ENCODE measurements around the gene FAM107B.

Gene FAM107B

GRCh38 chr10:14649739-14650138, 125.0 kb downstream of the FAM107B start:
- no peak for TF ChIP-seq YY1 (IDR thresholded peaks at IDR 0.05; ENCODE audit: low read depth)
- no peak for TF ChIP-seq TCF12 (IDR thresholded peaks at IDR 0.05; ENCODE audit: low read depth)
- no peak for TF ChIP-seq ZBTB7A (IDR thresholded peaks at IDR 0.05; ENCODE audit: low read depth)
- TF ChIP-seq TAF1 (IDR thresholded peaks at IDR 0.05; ENCODE audit: low read depth) = no peak
- TF ChIP-seq TEAD4 (IDR thresholded peaks at IDR 0.05) = no peak
- TF ChIP-seq NFIC (IDR thresholded peaks at IDR 0.05) = no peak
- TF ChIP-seq RAD21 (IDR thresholded peaks at IDR 0.05; ENCODE audit: low read depth) = no peak
- TF ChIP-seq CREB1 (IDR thresholded peaks at IDR 0.05; ENCODE audit: low read depth) = no peak

GRCh38 chr10:14648946-14649345, 125.8 kb downstream of the FAM107B start:
- TF ChIP-seq TCF12 (IDR thresholded peaks at IDR 0.05; ENCODE audit: low read depth) (no peak), YY1 (IDR thresholded peaks at IDR 0.05; ENCODE audit: low read depth) (no peak), CREB1 (IDR thresholded peaks at IDR 0.05; ENCODE audit: low read depth) (no peak), TEAD4 (IDR thresholded peaks at IDR 0.05) (no peak), EP300 (IDR thresholded peaks at IDR 0.05; ENCODE audit: borderline replicate concordance) (no peak), ZBTB7A (IDR thresholded peaks at IDR 0.05; ENCODE audit: low read depth) (no peak), CEBPB (IDR thresholded peaks at IDR 0.05) (no peak), RAD21 (IDR thresholded peaks at IDR 0.05; ENCODE audit: low read depth) (no peak), EGR1 (IDR thresholded peaks at IDR 0.05) (no peak), NFIC (IDR thresholded peaks at IDR 0.05) (no peak), TAF1 (IDR thresholded peaks at IDR 0.05; ENCODE audit: low read depth) (no peak)
- TF ChIP-seq, protein P1, sequence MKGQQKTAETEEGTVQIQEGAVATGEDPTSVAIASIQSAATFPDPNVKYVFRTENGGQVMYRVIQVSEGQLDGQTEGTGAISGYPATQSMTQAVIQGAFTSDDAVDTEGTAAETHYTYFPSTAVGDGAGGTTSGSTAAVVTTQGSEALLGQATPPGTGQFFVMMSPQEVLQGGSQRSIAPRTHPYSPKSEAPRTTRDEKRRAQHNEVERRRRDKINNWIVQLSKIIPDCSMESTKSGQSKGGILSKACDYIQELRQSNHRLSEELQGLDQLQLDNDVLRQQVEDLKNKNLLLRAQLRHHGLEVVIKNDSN (IDR thresholded peaks at IDR 0.05) = no peak
- TF ChIP-seq, protein P2, sequence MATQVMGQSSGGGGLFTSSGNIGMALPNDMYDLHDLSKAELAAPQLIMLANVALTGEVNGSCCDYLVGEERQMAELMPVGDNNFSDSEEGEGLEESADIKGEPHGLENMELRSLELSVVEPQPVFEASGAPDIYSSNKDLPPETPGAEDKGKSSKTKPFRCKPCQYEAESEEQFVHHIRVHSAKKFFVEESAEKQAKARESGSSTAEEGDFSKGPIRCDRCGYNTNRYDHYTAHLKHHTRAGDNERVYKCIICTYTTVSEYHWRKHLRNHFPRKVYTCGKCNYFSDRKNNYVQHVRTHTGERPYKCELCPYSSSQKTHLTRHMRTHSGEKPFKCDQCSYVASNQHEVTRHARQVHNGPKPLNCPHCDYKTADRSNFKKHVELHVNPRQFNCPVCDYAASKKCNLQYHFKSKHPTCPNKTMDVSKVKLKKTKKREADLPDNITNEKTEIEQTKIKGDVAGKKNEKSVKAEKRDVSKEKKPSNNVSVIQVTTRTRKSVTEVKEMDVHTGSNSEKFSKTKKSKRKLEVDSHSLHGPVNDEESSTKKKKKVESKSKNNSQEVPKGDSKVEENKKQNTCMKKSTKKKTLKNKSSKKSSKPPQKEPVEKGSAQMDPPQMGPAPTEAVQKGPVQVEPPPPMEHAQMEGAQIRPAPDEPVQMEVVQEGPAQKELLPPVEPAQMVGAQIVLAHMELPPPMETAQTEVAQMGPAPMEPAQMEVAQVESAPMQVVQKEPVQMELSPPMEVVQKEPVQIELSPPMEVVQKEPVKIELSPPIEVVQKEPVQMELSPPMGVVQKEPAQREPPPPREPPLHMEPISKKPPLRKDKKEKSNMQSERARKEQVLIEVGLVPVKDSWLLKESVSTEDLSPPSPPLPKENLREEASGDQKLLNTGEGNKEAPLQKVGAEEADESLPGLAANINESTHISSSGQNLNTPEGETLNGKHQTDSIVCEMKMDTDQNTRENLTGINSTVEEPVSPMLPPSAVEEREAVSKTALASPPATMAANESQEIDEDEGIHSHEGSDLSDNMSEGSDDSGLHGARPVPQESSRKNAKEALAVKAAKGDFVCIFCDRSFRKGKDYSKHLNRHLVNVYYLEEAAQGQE (IDR thresholded peaks at IDR 0.05; ENCODE audit: low read depth) = no peak
- TF ChIP-seq, protein P3, sequence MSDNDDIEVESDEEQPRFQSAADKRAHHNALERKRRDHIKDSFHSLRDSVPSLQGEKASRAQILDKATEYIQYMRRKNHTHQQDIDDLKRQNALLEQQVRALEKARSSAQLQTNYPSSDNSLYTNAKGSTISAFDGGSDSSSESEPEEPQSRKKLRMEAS (IDR thresholded peaks at IDR 0.05) = no peak

DNA sequence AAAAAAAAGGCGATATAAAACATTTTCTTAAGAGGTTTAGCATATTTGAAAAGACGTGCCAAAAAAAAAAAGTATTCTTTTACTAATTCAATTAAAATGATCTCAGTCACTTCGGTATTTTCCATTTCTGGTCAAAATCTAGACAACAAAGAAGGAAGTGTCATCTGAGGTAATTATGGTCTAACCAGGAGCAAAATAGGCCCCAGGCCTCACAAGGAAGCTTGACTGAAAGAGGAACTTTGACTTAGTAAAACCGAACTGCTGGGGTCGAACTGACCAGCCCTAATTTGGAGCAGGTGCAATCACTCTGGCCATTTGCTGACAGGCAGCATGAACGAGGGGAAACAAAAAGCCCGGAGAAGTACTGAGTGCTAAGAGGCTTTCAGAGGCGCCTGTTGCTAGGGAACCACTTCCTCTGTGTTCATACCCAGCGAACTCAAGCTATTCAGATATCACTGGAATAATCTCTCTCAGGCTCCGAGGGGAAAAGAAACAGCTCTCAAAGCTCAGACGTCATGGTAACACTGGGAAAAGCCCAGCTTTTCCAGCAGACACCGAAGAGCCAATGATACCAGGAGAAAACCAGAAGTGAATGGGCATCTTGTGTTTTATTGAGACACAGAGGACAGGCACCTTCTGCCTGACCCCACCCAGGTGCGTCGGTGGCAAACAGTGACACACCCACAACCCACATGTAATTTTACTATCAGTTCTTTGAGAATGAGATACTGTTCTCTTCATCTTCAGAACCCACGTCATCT, 126.5 kb downstream of the FAM107B start:
- TF ChIP-seq EGR1 (IDR thresholded peaks at IDR 0.05) (no peak), CEBPB (IDR thresholded peaks at IDR 0.05) (no peak), CREB1 (IDR thresholded peaks at IDR 0.05; ENCODE audit: low read depth) (no peak), TCF12 (IDR thresholded peaks at IDR 0.05; ENCODE audit: low read depth) (no peak), FOXM1 (IDR thresholded peaks at IDR 0.05; ENCODE audit: borderline replicate concordance, low read depth) (no peak), YY1 (IDR thresholded peaks at IDR 0.05; ENCODE audit: low read depth) (no peak)
- TF ChIP-seq, protein P2 (IDR thresholded peaks at IDR 0.05; ENCODE audit: low read depth) = no peak
- TF ChIP-seq, protein P3 (IDR thresholded peaks at IDR 0.05) = no peak
- TF ChIP-seq, protein P1 (IDR thresholded peaks at IDR 0.05) = no peak

- TF ChIP-seq YY1 (IDR thresholded peaks at IDR 0.05; ENCODE audit: low read depth) (no peak), TEAD4 (IDR thresholded peaks at IDR 0.05) (no peak), NFIC (IDR thresholded peaks at IDR 0.05) (no peak)
- TF ChIP-seq, protein P1 (IDR thresholded peaks at IDR 0.05) = no peak
These were observed 129.3 kb downstream of the FAM107B start for GRCh38 chr10:14645239-14645960.

GRCh38 chr10:14639637-14640036, 135.1 kb downstream of the FAM107B start:
- no peak for TF ChIP-seq EGR1 (IDR thresholded peaks at IDR 0.05)
- TF ChIP-seq FOXM1 (IDR thresholded peaks at IDR 0.05; ENCODE audit: borderline replicate concordance, low read depth) = no peak
- TF ChIP-seq EP300 (IDR thresholded peaks at IDR 0.05; ENCODE audit: borderline replicate concordance) = no peak
- no peak for TF ChIP-seq YY1 (IDR thresholded peaks at IDR 0.05; ENCODE audit: low read depth)
- no peak for TF ChIP-seq ZBTB7A (IDR thresholded peaks at IDR 0.05; ENCODE audit: low read depth)
- TF ChIP-seq TCF12 (IDR thresholded peaks at IDR 0.05; ENCODE audit: low read depth) = no peak
